ENCODE data around the gene CLASP2.
"Not testable (repeated sequence)": the region's sequence is repeated elsewhere in the genome, so short reads cannot be mapped to it uniquely, and the experiment has no call there.

The CLASP2 gene

GRCh38 chr3:33456756-33457155 is 261.3 kb downstream of the CLASP2 start:
- DNase-seq (ENCODE audit: low read depth, low spot score), result no peak

- no peak for DNase-seq (ENCODE audit: low read depth, low spot score)
Observed at GRCh38 chr3:33453331-33453761, 264.7 kb downstream of the CLASP2 start.

DNA sequence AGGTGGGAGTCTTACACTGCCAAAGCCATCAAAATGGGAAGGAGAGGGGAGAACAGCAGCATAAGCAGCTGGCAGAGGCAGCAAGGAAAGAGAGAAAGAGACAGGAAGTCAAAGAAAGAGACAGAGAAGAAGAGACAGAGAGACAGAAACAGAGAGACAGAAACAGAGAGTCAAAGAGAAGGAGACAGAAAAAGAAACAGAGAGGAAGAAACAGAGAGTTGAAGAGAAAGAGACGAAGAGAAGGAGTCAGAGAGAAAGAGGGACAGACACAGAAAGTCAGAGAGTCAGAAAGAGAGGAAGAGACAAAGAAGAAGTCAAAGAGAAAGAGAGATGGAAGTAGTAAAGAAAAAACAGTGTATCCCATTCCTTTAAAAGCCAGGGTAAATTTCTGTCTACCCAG is 266.1 kb downstream of the CLASP2 start:
- not testable (repeated sequence) for DNase-seq (ENCODE audit: low read depth, low spot score)

GRCh38 chr3:33447958-33448357 is 270.1 kb downstream of the CLASP2 start:
- no peak for DNase-seq (ENCODE audit: low read depth, low spot score)

- DNase-seq (ENCODE audit: low read depth, low spot score), result not testable (repeated sequence)
Observed at GRCh38 chr3:33447256-33447625, 270.8 kb downstream of the CLASP2 start.

All from activated CD4-positive, CD25-positive, alpha-beta regulatory T cell treated with anti-CD3 and anti-CD28 coated beads, Interleukin-2, amount 50 U/mL, for 16 hours (primary cell).